GM19397 (cell line): ENCODE measurements around the gene LAMA3.

Source experiments
- ATAC-seq: cut with Tn5 transposase; IDR thresholded peaks from one replicate; pipeline ENCODE4 v1.9.1; 2021; ENCODE audit warnings: mild to moderate bottlenecking, moderate library complexity; ENCODE audit not compliant: unreplicated experiment

Gene LAMA3

GRCh38 chr18:23871410-23871809 is 182.2 kb downstream of the LAMA3 start:
- ATAC-seq: no peak

GRCh38 chr18:23872701-23873550 is 183.7 kb downstream of the LAMA3 start:
- no peak for ATAC-seq

- no peak for ATAC-seq
Measured at GRCh38 chr18:23875966-23876895, 187.0 kb downstream of the LAMA3 start.

- no peak for ATAC-seq
Measured at GRCh38 chr18:23876921-23877320, 187.7 kb downstream of the LAMA3 start.

- ATAC-seq: no peak
Measured at GRCh38 chr18:23877371-23877770, 188.1 kb downstream of the LAMA3 start.

DNA sequence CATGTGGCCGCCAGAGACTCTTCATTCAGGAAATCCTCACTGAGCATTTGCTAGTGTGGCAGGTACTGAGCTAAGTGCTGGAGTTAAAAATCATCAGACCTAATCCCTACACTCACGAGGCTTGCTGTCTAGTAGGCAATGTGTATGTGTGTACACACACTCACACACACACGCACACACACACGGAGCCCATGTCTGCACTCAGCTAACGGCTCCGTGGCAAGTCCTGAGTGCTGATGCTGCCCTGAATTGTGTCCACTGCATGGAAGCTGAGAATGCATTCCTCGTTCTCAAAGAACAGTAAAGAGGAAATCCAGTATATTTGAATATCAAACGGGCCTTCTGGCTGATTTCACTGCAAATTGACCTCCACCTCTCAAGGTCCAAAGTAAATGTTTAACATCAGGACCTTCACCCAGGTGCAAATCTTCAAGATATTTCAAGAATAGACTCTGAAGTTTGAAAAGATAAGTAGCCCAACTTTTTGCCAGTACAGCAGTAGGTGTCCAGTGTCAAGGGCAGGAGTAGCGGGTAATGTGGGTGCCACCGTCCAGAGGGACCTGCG is 189.2 kb downstream of the LAMA3 start:
- ATAC-seq: no peak

DNA sequence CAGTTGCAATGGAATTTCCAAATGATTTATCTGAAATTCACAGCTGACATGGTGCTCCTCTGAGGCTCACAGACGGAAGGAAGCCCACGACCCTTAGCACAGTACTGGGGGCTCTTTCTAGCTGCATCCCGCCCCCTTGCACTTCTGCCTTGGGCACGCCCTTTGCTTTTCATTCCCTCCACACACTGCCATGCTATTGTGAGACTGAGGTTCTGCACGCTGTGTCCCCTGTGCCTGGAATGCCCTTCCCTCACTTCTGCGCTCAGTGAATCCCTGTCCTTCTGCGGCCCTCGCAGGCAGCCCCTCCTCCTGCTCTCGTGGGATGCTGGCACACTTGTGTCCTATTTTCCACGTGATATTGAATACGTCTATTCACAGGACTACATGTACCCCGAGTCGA is 189.9 kb downstream of the LAMA3 start:
- ATAC-seq: no peak

DNA sequence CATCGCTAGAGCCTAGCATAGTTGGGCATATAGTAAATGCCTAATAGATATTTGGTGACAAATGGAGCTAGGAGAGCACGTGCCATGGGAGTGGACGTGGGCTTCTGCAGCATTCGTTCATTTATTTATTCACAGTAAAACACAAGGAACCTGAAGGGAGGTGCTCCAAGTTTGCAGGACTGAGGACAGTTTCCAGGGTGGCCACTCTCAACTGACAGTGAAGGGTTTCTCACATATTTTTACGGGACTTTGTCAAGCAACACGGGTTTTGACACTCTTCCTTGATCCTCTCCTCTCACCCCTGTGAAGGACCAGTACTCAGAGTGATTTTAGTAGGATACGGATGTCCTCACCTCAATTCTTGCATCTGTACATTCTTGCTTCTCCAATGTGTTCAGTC is 190.3 kb downstream of the LAMA3 start:
- no peak for ATAC-seq

DNA sequence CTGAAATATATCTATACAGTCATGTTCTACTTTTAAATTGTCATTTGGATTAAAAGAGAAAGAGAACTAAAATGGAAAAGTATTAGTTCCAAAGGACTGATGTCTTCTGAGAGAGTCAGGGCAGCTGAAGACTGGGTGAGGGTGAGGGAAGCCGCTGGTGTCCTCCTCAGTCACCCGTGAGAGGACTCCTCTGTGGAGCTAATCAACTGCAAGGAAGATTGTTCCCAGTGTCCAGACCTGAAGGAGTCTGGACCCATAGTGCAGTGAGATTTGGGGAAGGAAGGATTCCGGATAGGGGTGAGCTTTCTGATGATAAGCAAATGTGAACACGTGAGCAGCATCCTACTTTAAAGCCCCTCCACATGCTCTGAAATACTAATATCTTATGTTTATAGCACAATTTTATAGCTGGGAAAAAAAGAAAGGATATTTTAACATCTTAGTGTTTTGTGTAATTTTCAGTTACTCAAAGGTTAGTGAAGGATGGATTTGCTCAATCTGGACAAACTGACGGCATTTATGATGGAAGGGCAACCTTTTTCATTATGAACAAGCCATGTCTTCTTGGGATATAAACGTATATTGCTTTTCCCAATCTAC is 190.8 kb downstream of the LAMA3 start:
- no peak for ATAC-seq

DNA sequence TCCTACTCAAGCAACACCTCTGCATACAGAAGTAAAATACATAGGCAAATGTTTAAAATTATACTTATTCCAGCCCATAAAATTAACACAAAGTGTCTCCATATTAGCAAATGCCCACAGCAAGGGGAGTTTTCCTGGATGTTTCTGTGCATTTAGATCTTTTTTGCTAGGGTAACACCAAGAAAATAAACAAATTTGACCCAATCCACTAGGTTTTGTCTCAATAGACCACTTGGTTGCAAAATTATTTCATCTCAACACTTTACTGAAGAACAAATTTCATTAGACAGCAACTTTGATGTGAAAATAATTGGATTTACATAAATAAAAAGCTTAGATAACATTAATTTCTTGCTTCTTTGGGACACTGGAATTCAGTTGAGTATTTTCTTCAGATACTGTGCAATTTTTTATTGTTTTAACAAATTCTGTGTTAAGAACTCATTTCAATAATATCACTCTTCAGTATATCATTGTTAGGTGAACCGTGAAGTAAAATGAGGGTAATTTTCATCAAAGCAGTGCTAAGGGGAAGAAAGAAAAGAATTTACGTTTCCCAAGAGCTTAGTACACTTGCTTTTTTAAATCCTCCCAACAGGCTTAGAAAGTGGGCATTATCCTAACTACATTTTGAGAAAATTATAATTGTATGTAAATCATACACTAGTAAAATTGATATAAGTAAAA is 191.8 kb downstream of the LAMA3 start:
- ATAC-seq: no peak

DNA sequence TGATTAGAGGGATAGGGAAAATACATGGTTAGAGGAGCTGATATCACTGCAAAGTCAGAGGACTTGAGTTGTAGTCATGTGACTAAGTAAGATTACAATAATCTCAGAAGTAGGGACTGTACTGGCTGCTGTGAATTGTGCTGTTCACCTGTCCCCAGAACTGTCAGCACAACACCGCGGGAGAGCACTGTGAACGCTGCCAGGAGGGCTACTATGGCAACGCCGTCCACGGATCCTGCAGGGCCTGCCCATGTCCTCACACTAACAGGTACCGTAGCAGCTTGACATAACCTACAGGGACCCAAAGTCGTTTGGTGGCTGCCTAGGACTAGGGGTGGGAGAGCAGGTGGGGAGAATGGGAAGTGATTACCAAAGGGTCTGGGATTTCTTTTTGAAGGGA is 192.5 kb downstream of the LAMA3 start:
- ATAC-seq: no peak

GRCh38 chr18:23882616-23883276 is 193.5 kb downstream of the LAMA3 start:
- ATAC-seq: no peak

GRCh38 chr18:23883277-23883790 is 194.1 kb downstream of the LAMA3 start:
- ATAC-seq: no peak

GRCh38 chr18:23884681-23885375 is 195.6 kb downstream of the LAMA3 start:
- ATAC-seq: no peak

- ATAC-seq: no peak
Measured at GRCh38 chr18:23885750-23886149, 196.5 kb downstream of the LAMA3 start.

DNA sequence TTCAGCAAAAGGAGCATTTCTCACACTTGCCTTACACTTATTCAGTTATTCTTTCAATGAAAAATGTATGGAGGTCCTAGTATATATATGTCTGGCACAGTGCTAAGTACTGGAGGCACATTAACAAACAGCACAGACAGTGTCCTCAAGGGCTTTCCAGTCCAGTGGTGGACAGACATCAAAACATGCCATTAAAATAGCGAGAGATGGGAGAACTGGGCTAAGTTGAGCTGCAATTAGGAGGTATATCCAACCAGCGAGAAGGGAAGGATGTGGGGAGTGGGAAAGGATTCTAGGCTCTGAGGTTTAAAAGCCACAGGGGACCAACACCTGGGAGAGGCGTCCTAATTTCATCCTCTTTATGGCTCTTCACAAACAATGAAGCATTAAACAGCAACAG is 197.8 kb downstream of the LAMA3 start:
- ATAC-seq: no peak

DNA sequence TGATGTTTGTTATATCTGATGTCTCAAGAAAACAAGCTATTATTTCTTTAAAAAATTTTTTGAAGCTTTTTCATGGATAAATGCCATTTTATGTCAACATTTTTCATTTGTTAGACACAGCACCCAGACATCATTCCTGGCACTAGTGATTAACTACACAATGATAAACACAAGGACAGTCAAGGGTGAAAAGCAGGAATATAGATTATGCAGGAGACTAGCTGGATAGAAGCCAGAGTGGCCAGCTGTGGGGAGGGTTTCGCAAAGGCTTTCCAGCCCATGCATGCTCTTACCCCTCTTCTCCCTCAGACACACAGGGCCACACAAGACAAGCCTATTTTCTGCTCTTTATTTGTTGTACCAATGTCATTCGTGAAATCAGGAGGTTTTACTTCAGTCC is 198.2 kb downstream of the LAMA3 start:
- no peak for ATAC-seq

- no peak for ATAC-seq
Measured at GRCh38 chr18:23888881-23889280, 199.6 kb downstream of the LAMA3 start.

DNA sequence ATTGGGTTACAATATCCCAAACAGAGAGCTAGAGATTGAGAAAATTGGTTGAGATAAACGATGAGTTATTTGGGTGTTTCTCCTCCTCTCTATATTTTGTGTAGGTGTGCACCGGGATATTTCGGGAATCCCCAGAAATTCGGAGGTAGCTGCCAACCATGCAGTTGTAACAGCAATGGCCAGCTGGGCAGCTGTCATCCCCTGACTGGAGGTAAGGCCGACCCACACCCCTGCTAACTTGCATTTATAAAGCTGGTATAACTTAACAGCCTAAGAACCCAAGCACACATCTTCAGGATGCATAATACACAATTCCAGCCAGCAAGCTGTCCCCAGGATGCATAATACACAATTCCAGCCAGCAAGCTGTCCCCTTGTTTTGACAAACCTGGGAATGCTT is 200.7 kb downstream of the LAMA3 start:
- no peak for ATAC-seq
